ENCODE results near the gene GMPPA.

Gene GMPPA

GRCh38 chr2:219513787-219514186, 15.1 kb downstream of the GMPPA start:
- Histone ChIP-seq H3K27ac (no peak overlapping the region), H3K4me3 (ENCODE audit: low read depth in 1 of 2, low read length in 1 of 2) (no peak overlapping the region), H3K36me3 (no peaks in the 10 kb centered on the region), H3K4me1 (ENCODE audit: control insufficient read depth in 1 of 2, insufficient read depth in 1 of 2, low read depth in 1 of 2, low read length in 1 of 2) (no peaks in the 10 kb centered on the region), H3K27me3 (peaks cover 100% of the 10 kb centered on the region), H3K9me3 (no peaks in the 10 kb centered on the region)
- no peak for TF ChIP-seq CTCF (IDR thresholded peaks at IDR 0.05)

DNA sequence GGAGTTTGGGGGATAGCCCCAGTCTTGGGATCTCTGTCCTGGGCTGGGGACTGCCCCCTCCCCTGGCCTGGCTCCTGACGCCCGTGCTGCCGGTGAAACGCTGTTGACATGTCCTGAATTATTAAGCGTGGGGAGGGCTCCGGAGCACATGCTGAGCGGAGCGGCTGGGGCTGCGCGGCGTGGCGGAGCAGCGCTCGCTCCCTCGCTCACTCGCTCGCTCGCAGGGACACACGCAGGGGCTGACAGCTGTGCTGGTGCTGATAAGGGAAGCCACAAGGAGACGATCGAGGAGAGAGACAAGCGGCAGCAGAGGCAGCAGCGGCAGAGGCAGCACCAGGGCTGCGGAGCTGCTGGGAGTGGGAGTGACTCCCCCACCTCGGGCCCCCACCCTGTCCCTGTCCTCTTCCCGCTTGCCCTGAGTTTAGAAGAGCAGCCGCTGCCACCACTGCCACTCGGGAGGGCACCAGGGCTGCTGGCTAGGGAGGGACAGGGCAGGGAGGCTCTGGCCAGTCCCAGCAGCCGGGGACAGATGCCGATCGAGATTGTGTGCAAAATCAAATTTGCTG, 15.6 kb downstream of the GMPPA start, which contains the start of gene ASIC4:
Gene ASIC4, plus strand, starts transcription at position 287 of the 566 bp plus-strand sequence. Its CDS starts 243 bp downstream, at position 530.
- H3K4me3 ChIP-seq (ENCODE audit: low read depth in 1 of 2, low read length in 1 of 2): no peak within 1 kb of the TSS
- H3K9me3 ChIP-seq: no peaks in the 10 kb centered on the region
- no peak within 1 kb of the TSS for H3K27ac ChIP-seq
- H3K4me1 ChIP-seq (ENCODE audit: control insufficient read depth in 1 of 2, insufficient read depth in 1 of 2, low read depth in 1 of 2, low read length in 1 of 2): no peaks in the 10 kb centered on the region
- no peaks in the 10 kb centered on the region for H3K36me3 ChIP-seq
- peaks cover 100% of the 10 kb centered on the region for H3K27me3 ChIP-seq
- no peak for TF ChIP-seq CTCF (IDR thresholded peaks at IDR 0.05)

DNA sequence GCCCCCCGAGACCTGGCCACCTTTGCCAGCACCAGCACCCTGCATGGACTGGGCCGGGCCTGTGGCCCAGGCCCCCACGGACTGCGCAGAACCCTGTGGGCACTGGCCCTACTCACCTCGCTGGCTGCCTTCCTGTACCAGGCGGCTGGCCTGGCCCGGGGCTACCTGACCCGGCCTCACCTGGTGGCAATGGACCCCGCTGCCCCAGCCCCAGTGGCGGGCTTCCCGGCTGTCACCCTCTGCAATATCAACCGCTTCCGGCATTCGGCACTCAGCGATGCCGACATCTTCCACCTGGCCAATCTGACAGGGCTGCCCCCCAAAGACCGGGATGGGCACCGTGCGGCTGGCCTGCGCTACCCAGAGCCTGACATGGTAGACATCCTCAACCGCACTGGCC, 16.1 kb downstream of the GMPPA start:
- Histone ChIP-seq H3K9me3 (no peaks in the 10 kb centered on the region), H3K4me1 (ENCODE audit: control insufficient read depth in 1 of 2, insufficient read depth in 1 of 2, low read depth in 1 of 2, low read length in 1 of 2) (no peaks in the 10 kb centered on the region), H3K4me3 (ENCODE audit: low read depth in 1 of 2, low read length in 1 of 2) (no peak overlapping the region), H3K27ac (no peak overlapping the region), H3K27me3 (peaks cover 100% of the 10 kb centered on the region), H3K36me3 (no peaks in the 10 kb centered on the region)
- no peak for TF ChIP-seq CTCF (IDR thresholded peaks at IDR 0.05)

GRCh38 chr2:219515874-219516629, 17.4 kb downstream of the GMPPA start:
- no peak overlapping the region for H3K4me3 ChIP-seq (ENCODE audit: low read depth in 1 of 2, low read length in 1 of 2)
- H3K27me3 ChIP-seq: peaks cover 100% of the 10 kb centered on the region

GRCh38 chr2:219516888-219517287, 18.2 kb downstream of the GMPPA start:
- Histone ChIP-seq H3K4me1 (ENCODE audit: control insufficient read depth in 1 of 2, insufficient read depth in 1 of 2, low read depth in 1 of 2, low read length in 1 of 2) (no peaks in the 10 kb centered on the region), H3K27me3 (peaks cover 100% of the 10 kb centered on the region), H3K27ac (no peak overlapping the region), H3K9me3 (no peaks in the 10 kb centered on the region), H3K36me3 (no peaks in the 10 kb centered on the region), H3K4me3 (ENCODE audit: low read depth in 1 of 2, low read length in 1 of 2) (no peak overlapping the region)
- no peak for TF ChIP-seq CTCF (IDR thresholded peaks at IDR 0.05)

More at GRCh38 chr2:219515874-219516629, 17.4 kb downstream of the GMPPA start:
- Histone ChIP-seq H3K27ac (no peak overlapping the region), H3K9me3 (no peaks in the 10 kb centered on the region), H3K4me1 (ENCODE audit: control insufficient read depth in 1 of 2, insufficient read depth in 1 of 2, low read depth in 1 of 2, low read length in 1 of 2) (no peaks in the 10 kb centered on the region), H3K36me3 (no peaks in the 10 kb centered on the region)
- TF ChIP-seq CTCF (IDR thresholded peaks at IDR 0.05): no peak

All from neutrophil (primary cell).